Measurements from ENCODE around the gene CENPM. TPM values are rescaled to one million over a fixed set of nuclear protein-coding genes. Genes with fewer than 3 reads are reported as not detected.

Gene CENPM
- total and polyA plus RNA-seq, 9 donors = 0.25 to 8.0 (median 1.8) TPM; not detected in 3

DNA sequence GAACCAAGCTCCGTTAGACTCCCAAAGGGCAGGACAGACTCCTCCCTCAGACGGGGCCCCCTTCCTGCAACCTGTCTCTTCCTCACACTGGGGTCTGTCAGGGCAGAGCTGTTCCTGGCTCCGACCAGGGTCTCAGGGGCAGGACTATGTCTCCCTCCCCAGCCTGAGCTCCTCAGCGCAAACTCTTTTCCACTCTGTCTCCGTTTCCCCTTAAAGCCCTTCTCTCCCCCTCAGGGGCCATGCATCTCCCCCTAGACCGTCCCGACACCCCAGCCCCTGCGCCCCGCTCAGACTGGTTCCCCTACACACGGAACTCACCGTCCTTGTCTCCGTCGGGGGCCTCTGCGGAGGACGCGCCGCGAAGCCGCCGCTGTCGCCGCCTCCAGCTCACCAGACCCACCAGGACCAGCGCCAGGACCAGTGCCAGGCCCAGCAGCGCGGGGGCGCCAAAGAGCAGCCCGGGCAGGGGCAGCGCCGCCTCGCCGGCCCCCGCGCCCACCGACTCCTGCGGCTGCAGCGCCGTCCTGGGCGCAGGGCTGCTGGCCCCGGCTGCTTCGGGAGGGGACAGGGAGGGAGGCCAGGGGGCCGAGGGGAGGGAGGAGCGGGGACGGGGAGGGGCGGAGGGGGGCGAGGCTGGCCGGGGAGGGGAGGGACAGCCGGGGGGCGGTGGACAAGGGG is 21.0 kb downstream of the CENPM start:
- TF ChIP-seq, protein P1, sequence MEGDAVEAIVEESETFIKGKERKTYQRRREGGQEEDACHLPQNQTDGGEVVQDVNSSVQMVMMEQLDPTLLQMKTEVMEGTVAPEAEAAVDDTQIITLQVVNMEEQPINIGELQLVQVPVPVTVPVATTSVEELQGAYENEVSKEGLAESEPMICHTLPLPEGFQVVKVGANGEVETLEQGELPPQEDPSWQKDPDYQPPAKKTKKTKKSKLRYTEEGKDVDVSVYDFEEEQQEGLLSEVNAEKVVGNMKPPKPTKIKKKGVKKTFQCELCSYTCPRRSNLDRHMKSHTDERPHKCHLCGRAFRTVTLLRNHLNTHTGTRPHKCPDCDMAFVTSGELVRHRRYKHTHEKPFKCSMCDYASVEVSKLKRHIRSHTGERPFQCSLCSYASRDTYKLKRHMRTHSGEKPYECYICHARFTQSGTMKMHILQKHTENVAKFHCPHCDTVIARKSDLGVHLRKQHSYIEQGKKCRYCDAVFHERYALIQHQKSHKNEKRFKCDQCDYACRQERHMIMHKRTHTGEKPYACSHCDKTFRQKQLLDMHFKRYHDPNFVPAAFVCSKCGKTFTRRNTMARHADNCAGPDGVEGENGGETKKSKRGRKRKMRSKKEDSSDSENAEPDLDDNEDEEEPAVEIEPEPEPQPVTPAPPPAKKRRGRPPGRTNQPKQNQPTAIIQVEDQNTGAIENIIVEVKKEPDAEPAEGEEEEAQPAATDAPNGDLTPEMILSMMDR (IDR thresholded peaks at IDR 0.05) = no peak
- TF ChIP-seq POLR2A (IDR thresholded peaks at IDR 0.05) (no peak), EP300 (IDR thresholded peaks at IDR 0.05) (no peak)
- Histone ChIP-seq H3K27ac (no peak overlapping the region), H3K27me3 (no peaks in the 10 kb centered on the region), H3K4me1 (ENCODE audit: insufficient read depth) (peaks cover 3% of the 10 kb centered on the region), H3K36me3 (no peaks in the 10 kb centered on the region), H3K9me3 (no peaks in the 10 kb centered on the region), H3K4me3 (no peak overlapping the region)
- intact Hi-C loops (cut with DNase I) = no loop called here
- DNase-seq = no peak
- WGBS, 3 donors = 4 to 23% (median 5%) methylated on average over 10 to 45 of the region's 48 CpGs

DNA sequence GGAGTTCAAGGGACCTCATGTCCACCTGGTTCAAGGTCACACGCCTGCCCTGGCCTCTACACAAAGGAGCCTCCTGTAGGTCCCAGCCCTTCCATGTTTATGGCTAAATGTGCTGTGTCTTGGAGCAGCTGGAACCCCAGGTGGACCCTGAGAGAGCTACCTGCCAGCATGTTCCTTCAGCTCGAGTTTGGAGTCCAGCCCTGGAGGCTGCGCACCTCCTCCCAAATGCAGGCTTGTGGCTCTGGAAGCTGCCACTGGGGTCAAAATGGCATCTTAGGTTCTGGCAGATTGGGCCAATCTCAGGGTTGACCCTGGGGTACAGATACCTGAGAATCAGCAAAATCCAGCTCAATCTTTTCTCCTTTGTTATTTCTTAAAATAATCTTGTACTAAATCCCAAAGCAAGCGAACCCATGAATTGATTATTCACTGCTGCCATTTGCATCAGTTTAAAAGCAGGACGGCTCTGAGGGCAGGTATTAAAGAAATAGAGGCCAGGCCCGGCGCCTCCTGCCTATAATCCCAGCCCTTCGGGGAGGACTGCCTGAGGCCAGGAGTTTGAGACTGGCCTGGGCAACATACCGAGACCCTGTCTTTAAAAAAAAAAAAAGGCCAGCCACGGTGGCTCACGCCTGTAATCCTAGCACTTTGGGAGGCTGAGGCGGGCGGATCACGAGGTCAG is 23.2 kb downstream of the CENPM start:
- Histone ChIP-seq H3K4me1 (ENCODE audit: insufficient read depth) (peaks cover 8% of the 10 kb centered on the region), H3K36me3 (no peaks in the 10 kb centered on the region), H3K27ac (no peak overlapping the region), H3K4me3 (no peak overlapping the region), H3K27me3 (no peaks in the 10 kb centered on the region), H3K9me3 (no peaks in the 10 kb centered on the region)
- WGBS, 3 donors = 90 to 94% (median 93%) methylated on average over 14 of the region's 14 CpGs
- intact Hi-C loops (cut with DNase I) = no loop called here
- no peak for DNase-seq
- TF ChIP-seq EP300 (IDR thresholded peaks at IDR 0.05) (no peak), POLR2A (IDR thresholded peaks at IDR 0.05) (no peak)

DNA sequence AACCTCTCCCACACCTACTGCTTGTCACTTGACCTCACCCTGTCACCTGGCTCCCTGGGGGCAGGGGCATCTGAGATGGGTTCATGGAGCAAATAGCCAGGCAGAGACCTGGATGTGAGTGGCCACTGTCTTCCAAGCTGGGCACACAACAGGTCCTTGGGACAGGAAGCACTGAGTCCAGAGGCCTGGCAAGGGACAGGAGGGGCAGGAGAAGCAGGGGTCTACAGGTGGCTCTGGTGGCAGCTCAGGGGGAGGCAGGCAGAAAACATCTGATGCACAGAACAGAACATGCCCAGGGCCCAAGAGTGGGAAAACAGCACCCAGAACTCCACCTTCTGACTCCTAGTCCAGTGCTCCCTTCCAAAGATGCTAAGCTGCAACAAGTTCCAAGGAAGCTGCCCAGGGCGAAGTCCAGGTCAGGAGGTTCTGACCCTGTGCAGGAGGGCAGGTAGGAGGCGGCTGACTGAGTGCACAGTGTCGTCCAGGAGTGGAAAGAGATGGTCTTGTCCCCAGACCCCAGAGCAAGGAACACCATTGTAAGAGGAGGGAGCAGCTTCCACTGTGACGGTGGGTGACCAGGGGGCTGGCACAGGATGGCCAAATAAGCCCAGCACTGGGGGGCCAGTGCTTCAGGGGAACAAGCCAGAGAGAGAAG is 23.9 kb downstream of the CENPM start:
- Histone ChIP-seq H3K4me3 (no peak overlapping the region), H3K27ac (no peak overlapping the region), H3K4me1 (ENCODE audit: insufficient read depth) (peaks cover 8% of the 10 kb centered on the region), H3K27me3 (no peaks in the 10 kb centered on the region), H3K36me3 (no peaks in the 10 kb centered on the region), H3K9me3 (no peaks in the 10 kb centered on the region)
- TF ChIP-seq, protein P1 (IDR thresholded peaks at IDR 0.05) = no peak
- no peak for TF ChIP-seq POLR2A (IDR thresholded peaks at IDR 0.05)
- no peak for TF ChIP-seq EP300 (IDR thresholded peaks at IDR 0.05)
- 90 to 91% (median 90%) methylated on average over 4 of the region's 4 CpGs for WGBS, 3 donors
- intact Hi-C loops (cut with DNase I) = no loop called here
- DNase-seq = no peak

DNA sequence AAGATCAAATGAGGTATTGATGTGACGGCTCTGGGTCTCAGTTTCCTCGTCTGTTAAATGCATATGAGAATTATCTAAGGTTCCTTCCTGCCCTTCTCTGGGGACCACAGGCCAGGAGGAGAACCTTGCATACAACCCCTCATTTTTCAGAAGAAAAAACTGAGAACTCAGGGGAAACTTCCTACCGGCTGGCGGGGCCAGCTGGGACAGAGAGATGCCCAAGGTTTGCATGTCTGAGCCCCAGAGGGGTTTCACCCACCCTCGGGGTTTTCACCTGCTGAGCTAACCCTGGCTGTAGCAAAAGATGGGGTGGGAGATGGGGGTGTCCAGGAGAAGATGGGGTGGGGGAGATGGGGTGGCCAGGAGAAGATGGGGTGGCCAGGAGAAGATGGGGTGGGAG is 24.6 kb downstream of the CENPM start:
- no peak for TF ChIP-seq POLR2A (IDR thresholded peaks at IDR 0.05)
- TF ChIP-seq EP300 (IDR thresholded peaks at IDR 0.05) = no peak
- TF ChIP-seq, protein P1 (IDR thresholded peaks at IDR 0.05) = no peak
- H3K9me3 ChIP-seq = no peaks in the 10 kb centered on the region
- no peak overlapping the region for H3K4me3 ChIP-seq
- no peak for DNase-seq
- 87 to 92% (median 89%) methylated on average over 5 of the region's 5 CpGs for WGBS, 3 donors
- no peaks in the 10 kb centered on the region for H3K27me3 ChIP-seq
- no peaks in the 10 kb centered on the region for H3K36me3 ChIP-seq
- peaks cover 8% of the 10 kb centered on the region for H3K4me1 ChIP-seq (ENCODE audit: insufficient read depth)
- H3K27ac ChIP-seq = no peak overlapping the region
- intact Hi-C loops (cut with DNase I) = no loop called here
